ENCODE data around the gene IER5L. TPM values are rescaled to one million over a fixed set of nuclear protein-coding genes. Genes with fewer than 3 reads are reported as not detected.

Gene IER5L
- total RNA-seq, 2 experiments from 2014 or later, result 2.6 to 2.8 TPM

Other genes starting within 250 kb of the IER5L start
- 1 to 10 TPM; 4.8 to 5.0 TPM for gene DOLK, start 230.7 kb downstream of the IER5L start, total RNA-seq
- gene NUP188, start 230.6 kb downstream of the IER5L start, total RNA-seq, result 100 to 1,000 TPM; 102 to 124 TPM
- gene SH3GLB2, start 149.9 kb downstream of the IER5L start, total RNA-seq, result 10 to 100 TPM; 49.1 to 53.7 TPM
- 10 to 100 TPM; 15.7 to 25.8 TPM for gene MIGA2, start 141.6 kb downstream of the IER5L start, total RNA-seq
- gene DOLPP1, start 97.2 kb downstream of the IER5L start, total RNA-seq, result 10 to 100 TPM; 15.1 to 16.4 TPM
- 10 to 100 TPM; 13.2 to 18.9 TPM for gene CRAT, start 67.5 kb downstream of the IER5L start, total RNA-seq
- gene PTPA, start 66.8 kb downstream of the IER5L start, total RNA-seq, result 10 to 100 TPM; 71.9 to 88.0 TPM

All from activated CD4-positive, alpha-beta T cell treated with anti-CD3 and anti-CD28 coated beads for 36 hours (primary cell).